PC-3 (cell line): Measurements from ENCODE around the gene ATP1B3.

ENCODE experiments used
- CTCF ChIP-seq: fragments of 300-600 bp; sonication (generic); conservative IDR thresholded peaks from 2 replicates; pipeline ENCODE4 v1.5.1; 2017; ENCODE audit warnings: antibody characterized with exemption, low read depth, mild to moderate bottlenecking, low read length
- EZH2 ChIP-seq: fragments of 300-600 bp; sonication (generic); IDR thresholded peaks from one replicate; pipeline ENCODE4 v1.6.1; 2017; ENCODE audit warnings: antibody characterized with exemption, mild to moderate bottlenecking, low read length; ENCODE audit not compliant: unreplicated experiment
- EZH2phosphoT487 ChIP-seq: fragments of 300-600 bp; sonication (generic); IDR thresholded peaks from 2 replicates; pipeline ENCODE4 v1.6.1; 2018; ENCODE audit warnings: mild to moderate bottlenecking, antibody characterized with exemption, low read length, borderline replicate concordance

- TF ChIP-seq CTCF (no peak), EZH2phosphoT487 (no peak), EZH2 (no peak)
Observed at GRCh38 chr3:141960731-141961130, 84.3 kb downstream of the ATP1B3 start.
